GM12865 (cell line): ENCODE results near the gene KLF15.

Source experiments
- DNase-seq: peaks from one replicate; pipeline ENCODE4 v3.0.0; 2010; ENCODE audit warnings: low read depth
- H3K4me3 ChIP-seq: 2 replicates; pipeline ENCODE4 v1.5.1; 2011; ENCODE audit warnings: mild to moderate bottlenecking, low read depth, low read length, control low read depth
- TF ChIP-seq, protein P1 (sequence below): IDR thresholded peaks from 2 replicates; pipeline ENCODE4 v1.5.1; 2011; ENCODE audit warnings: low read length, control low read depth, low read depth, inconsistent platforms; ENCODE audit not compliant: insufficient read depth; ENCODE audit errors: missing control alignments

The KLF15 gene

GRCh38 chr3:126375835-126376331 lies 18.7 kb upstream of the KLF15 start:
- no peak overlapping the region for H3K4me3 ChIP-seq
- no peak for DNase-seq

DNA sequence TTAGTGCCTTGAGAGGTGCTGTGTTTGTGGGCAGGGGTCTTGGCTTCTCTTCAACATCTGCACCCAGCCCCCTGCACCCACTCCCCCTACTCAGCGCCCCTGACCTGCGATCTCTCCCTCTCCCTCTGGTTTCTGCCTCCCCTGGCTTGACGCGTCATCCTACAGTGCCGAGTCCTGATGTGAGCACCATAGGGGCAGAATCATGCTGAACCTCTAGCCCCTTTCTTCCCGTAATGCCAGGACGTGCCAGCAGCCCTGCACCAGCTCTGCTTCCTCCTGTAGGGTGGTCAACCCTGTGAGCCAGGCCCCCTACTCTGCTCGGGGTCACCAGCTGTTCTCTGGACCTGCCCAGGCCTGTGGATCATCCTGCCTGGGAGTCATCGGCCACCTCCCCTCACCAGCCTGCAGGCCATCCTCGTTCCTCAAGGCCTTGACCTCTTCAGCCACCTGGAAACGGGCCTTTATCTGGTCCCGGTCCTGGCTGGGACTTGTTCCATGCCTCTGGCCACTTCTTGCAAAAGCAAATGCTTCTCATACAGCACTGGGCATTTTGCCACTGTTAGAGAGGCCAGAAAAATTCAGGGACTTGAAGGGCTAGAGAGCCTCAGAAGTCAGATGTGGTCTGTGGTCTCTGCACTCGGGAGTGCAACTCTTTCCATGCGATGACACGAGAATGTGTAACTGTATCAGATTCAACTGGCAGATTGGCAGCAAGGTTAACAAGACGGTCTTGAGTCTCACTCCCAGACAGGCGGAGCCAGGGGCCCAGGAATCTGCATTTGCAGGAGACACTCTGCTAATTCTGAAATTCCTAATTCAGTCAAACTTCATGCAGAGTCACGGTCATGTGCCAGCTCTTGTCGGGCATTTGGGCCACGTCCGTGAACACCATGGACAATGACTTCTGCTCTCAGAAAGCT lies 16.7 kb upstream of the KLF15 start:
- no peak for DNase-seq
- TF ChIP-seq, protein P1, sequence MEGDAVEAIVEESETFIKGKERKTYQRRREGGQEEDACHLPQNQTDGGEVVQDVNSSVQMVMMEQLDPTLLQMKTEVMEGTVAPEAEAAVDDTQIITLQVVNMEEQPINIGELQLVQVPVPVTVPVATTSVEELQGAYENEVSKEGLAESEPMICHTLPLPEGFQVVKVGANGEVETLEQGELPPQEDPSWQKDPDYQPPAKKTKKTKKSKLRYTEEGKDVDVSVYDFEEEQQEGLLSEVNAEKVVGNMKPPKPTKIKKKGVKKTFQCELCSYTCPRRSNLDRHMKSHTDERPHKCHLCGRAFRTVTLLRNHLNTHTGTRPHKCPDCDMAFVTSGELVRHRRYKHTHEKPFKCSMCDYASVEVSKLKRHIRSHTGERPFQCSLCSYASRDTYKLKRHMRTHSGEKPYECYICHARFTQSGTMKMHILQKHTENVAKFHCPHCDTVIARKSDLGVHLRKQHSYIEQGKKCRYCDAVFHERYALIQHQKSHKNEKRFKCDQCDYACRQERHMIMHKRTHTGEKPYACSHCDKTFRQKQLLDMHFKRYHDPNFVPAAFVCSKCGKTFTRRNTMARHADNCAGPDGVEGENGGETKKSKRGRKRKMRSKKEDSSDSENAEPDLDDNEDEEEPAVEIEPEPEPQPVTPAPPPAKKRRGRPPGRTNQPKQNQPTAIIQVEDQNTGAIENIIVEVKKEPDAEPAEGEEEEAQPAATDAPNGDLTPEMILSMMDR, result no peak
- no peak overlapping the region for H3K4me3 ChIP-seq

More at GRCh38 chr3:126375835-126376331, 18.7 kb upstream of the KLF15 start:
- TF ChIP-seq, protein P1, result no peak

- H3K4me3 ChIP-seq, result no peak overlapping the region
- no peak for DNase-seq
- TF ChIP-seq, protein P1, result no peak
Observed at GRCh38 chr3:126373146-126373613, 16.0 kb upstream of the KLF15 start.

- TF ChIP-seq, protein P1, result no peak
- no peak overlapping the region for H3K4me3 ChIP-seq
- DNase-seq, result no peak
Observed at GRCh38 chr3:126372413-126373145, 15.4 kb upstream of the KLF15 start.

DNA sequence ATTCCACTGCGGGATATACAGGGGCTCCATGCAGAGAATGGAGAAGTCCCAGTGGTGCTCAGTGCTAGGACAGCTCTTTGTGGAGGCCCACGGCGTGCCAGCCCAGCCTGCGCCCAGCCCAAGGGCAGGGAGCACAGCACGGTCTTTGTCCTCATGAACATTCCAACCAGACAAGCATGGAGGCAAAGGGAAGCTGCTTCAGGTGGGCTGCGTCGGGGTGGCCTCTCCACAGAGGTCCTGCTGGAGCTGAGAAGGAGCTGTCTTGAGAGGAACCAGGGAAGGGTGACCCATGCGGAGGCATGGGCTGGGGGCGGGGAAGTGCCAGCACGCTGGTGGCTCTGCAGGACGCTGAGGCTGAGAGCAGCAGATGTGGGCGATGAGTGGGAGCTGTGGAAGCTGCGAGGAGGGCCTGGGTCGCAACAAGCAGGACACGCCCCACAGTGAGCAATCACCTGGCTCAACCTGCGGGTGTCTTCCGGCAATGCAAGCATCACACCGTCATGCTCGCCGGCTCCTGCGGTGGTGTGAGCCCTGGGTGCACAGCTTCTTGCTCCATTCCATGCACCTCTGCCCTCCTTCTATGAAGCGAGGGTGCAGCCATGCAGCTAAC lies 14.0 kb upstream of the KLF15 start:
- no peak for DNase-seq
- H3K4me3 ChIP-seq, result no peak overlapping the region
- TF ChIP-seq, protein P1, result no peak

DNA sequence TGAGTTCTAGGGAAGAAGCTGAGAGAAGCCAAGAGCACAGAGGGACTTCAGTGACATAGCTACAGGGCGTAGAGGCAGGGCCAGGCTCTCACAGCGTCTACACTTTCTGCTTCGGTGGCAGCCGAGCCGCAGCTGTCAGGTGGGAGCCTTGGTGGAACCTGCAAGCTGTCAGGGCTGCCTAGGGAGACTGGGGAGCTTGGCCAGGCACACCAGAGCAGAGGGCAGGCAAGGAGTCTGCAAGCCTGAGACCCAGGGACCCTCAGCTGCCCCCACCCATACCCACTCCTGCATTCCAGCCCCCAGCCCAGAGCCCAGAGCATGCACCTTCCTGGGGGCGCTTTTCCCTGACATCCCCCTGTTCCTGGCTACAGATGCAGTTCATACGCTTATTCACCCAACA lies 13.4 kb upstream of the KLF15 start:
- no peak overlapping the region for H3K4me3 ChIP-seq
- no peak for DNase-seq
- TF ChIP-seq, protein P1, result no peak
